CD14-positive monocyte (primary cell): Measurements from ENCODE around the gene DEPDC5. TPM values are rescaled to one million over a fixed set of nuclear protein-coding genes. Genes with fewer than 3 reads are reported as not detected.

Experiments used
- DNase-seq, 3 donors: peaks; one replicate each; pipeline ENCODE4 v3.0.0-alpha.2; 2011 to 2022
- H2AFZ ChIP-seq: 2 replicates; pipeline ENCODE4 v1.6.0; 2012; ENCODE audit warnings: mild to moderate bottlenecking, low read depth, low read length, inconsistent platforms; ENCODE audit not compliant: insufficient read depth, poor library complexity, severe bottlenecking
- H3K27ac ChIP-seq, 2 donors: 1 replicate in 1 of 2; 2 replicates in 1 of 2; pipeline ENCODE4 v1.5.1; 2012 to 2013; ENCODE audit warnings: low read length in 2 of 2, control low read depth in 1 of 2, inconsistent platforms in 1 of 2, low read depth in 1 of 2, mild to moderate bottlenecking in 1 of 2
- H3K27me3 ChIP-seq, 2 donors: one replicate each; pipeline versions ENCODE4 v1.6.0 to v1.6.1; 2011 to 2013; ENCODE audit warnings: low read length in 2 of 2; ENCODE audit not compliant: control insufficient read depth in 2 of 2, insufficient read depth in 2 of 2
- H3K36me3 ChIP-seq, 2 donors: replicated peaks in 1 of 2; 1 replicate in 1 of 2; 2 replicates in 1 of 2; pipeline versions ENCODE4 v1.5.1 to v1.6.1; 2012 to 2013; ENCODE audit warnings: low read length in 2 of 2, control low read depth in 1 of 2, inconsistent platforms in 1 of 2, mild to moderate bottlenecking in 1 of 2; ENCODE audit not compliant: insufficient read depth in 2 of 2, control insufficient read depth in 1 of 2
- H3K4me1 ChIP-seq, 2 donors: 1 replicate in 1 of 2; 2 replicates in 1 of 2; pipeline versions ENCODE4 v1.5.1 to v1.6.1; 2012 to 2013; ENCODE audit warnings: low read length in 2 of 2, control low read depth in 1 of 2, inconsistent platforms in 1 of 2, mild to moderate bottlenecking in 1 of 2, moderate library complexity in 1 of 2; ENCODE audit not compliant: insufficient read depth in 2 of 2, control insufficient read depth in 1 of 2
- H3K4me2 ChIP-seq: replicated peaks from 2 replicates; pipeline ENCODE3; 2012; ENCODE audit warnings: low read length, moderate library complexity, mild to moderate bottlenecking; ENCODE audit not compliant: poor library complexity, severe bottlenecking; ENCODE audit errors: extremely low read depth
- H3K4me3 ChIP-seq, 3 experiments: fragments of 200-600 bp in 1 of 3; sonication (generic) in 1 of 3; replicated peaks in 1 of 3; 1 replicate in 2 of 3; 2 replicates in 1 of 3; pipeline ENCODE4 v1.5.1; 2011 to 2013; ENCODE audit warnings: low read length in 3 of 3, mild to moderate bottlenecking in 3 of 3, control low read depth in 2 of 3, low read depth in 2 of 3, inconsistent platforms in 1 of 3, moderate library complexity in 1 of 3
- H3K79me2 ChIP-seq: 2 replicates; pipeline ENCODE4 v1.6.0; 2012; ENCODE audit warnings: mild to moderate bottlenecking, control low read depth, inconsistent platforms, low read length, moderate library complexity; ENCODE audit not compliant: insufficient read depth
- H3K9ac ChIP-seq: 2 replicates; pipeline ENCODE4 v1.6.0; 2017; ENCODE audit warnings: low read length, mild to moderate bottlenecking; ENCODE audit not compliant: insufficient read depth, poor library complexity, severe bottlenecking
- H3K9me3 ChIP-seq, 2 donors: replicated peaks in 1 of 2; 1 replicate in 1 of 2; 2 replicates in 1 of 2; pipeline versions ENCODE4 v1.5.1 to v1.6.1; 2012 to 2013; ENCODE audit warnings: low read length in 2 of 2, control low read depth in 1 of 2; ENCODE audit not compliant: control insufficient read depth in 1 of 2, insufficient read depth in 1 of 2
- H4K20me1 ChIP-seq: 2 replicates; pipeline ENCODE4 v1.6.0; 2012; ENCODE audit warnings: mild to moderate bottlenecking, low read length, control low read depth, moderate library complexity; ENCODE audit not compliant: insufficient read depth
- H3K27ac Mint-ChIP-seq, 7 donors: one replicate each; pipeline ENCODE4 v1.8.0; 2020; ENCODE audit warnings: mild to moderate bottlenecking in 7 of 7, mixed read lengths in 7 of 7, moderate library complexity in 6 of 7, inconsistent platforms in 2 of 7
- H3K27me3 Mint-ChIP-seq, 3 donors: one replicate each; pipeline ENCODE4 v1.8.0; 2021 to 2022; ENCODE audit warnings: low read depth in 3 of 3, mild to moderate bottlenecking in 3 of 3, mixed read lengths in 3 of 3, moderate library complexity in 3 of 3, inconsistent platforms in 1 of 3
- H3K36me3 Mint-ChIP-seq, 2 donors: one replicate each; pipeline ENCODE4 v1.8.0; 2020; ENCODE audit warnings: mixed read lengths in 2 of 2, inconsistent platforms in 1 of 2, mild to moderate bottlenecking in 1 of 2
- H3K4me1 Mint-ChIP-seq: one replicate; pipeline ENCODE4 v1.8.0; 2020; ENCODE audit warnings: mild to moderate bottlenecking, mixed read lengths
- H3K4me3 Mint-ChIP-seq, 2 donors: one replicate each; pipeline ENCODE4 v1.8.0; 2020; ENCODE audit warnings: mild to moderate bottlenecking in 2 of 2, mixed read lengths in 2 of 2, moderate library complexity in 1 of 2
- H3K9me3 Mint-ChIP-seq, 7 donors: one replicate each; pipeline ENCODE4 v1.8.0; 2020 to 2022; ENCODE audit warnings: mixed read lengths in 7 of 7, mild to moderate bottlenecking in 6 of 7, moderate library complexity in 6 of 7, inconsistent platforms in 2 of 7
- CTCF ChIP-seq: fragments of 200-600 bp; IDR thresholded peaks from one replicate; pipeline ENCODE4 v1.8.0; 2022; ENCODE audit warnings: antibody characterized with exemption, mild to moderate bottlenecking
- WGBS: methylation state at CpG from one replicate; pipeline ENCODE4 v1.1.5; 2013; ENCODE audit warnings: missing lambda C conversion rate; ENCODE audit not compliant: insufficient coverage; 5-methylcytosine and 5-hydroxymethylcytosine counted together
- intact Hi-C, 2 donors: fragments of 100-400 bp; cut with micrococcal nuclease; formaldehyde crosslinking; loops; one replicate each; pipeline versions ENCODE4 v1.15.0 to v1.15.1; 2023
- polyA plus RNA-seq, 3 donors: library from polyadenylated mRNA; depleted of rRNA in 1 of 3; unstranded in 2 of 3; stranded (reverse) in 1 of 3; fragments of 300-500 nt in 2 of 3; fragments of >200 nt in 1 of 3; fragmentation: Illumina TruSeq in 2 of 3; gene quantifications; 1 replicate in 2 of 3; 2 replicates in 1 of 3; pipeline ENCODE4 v1.2.3, GENCODE V29; 2012 to 2021

The DEPDC5 gene
- polyA plus RNA-seq, 3 donors: 2.2 to 19.5 (median 4.1) TPM

DNA sequence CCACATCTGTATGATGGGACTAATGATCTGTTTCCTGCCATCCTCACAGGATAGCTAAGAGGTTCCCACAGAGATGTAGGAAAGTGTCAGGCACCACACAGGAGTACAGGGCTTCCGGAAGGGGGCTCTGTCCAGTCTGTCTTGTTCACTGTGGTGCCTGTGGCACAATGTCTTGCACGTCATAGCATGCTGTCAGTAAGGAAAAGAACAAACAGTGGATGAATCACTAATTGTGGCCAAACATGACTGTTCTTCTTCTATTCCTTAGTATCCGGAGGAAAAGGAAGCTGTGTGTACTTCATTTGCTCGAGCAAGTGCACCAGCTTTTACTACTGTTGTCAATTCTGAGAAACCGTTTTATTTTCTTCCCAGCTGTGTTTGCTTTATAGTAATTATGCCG is 117.1 kb downstream of the DEPDC5 start:
- Mint-ChIP-seq H3K27ac (peak overlapping the region; percentile 6 to 91 (median 70)), H3K4me3 (no peak overlapping the region), H3K9me3 (no peaks in the 10 kb centered on the region), H3K36me3 (peaks cover 62 to 82% of the 10 kb centered on the region in 2 donors), H3K27me3 (peaks cover 0 to 2% (median 0%) of the 10 kb centered on the region in 3 donors), H3K4me1 (peaks cover 27% of the 10 kb centered on the region)
- peak overlapping the region; percentile 23 to 40 for H3K27ac ChIP-seq
- H4K20me1 ChIP-seq: no peaks in the 10 kb centered on the region
- H3K4me1 ChIP-seq: peaks cover 16 to 19% of the 10 kb centered on the region in 2 donors
- intact Hi-C loops: no loop called here
- no peaks in the 10 kb centered on the region for H3K27me3 ChIP-seq
- H2AFZ ChIP-seq: no peak overlapping the region
- DNase-seq: peak; percentile 6 to 77 (median 9)
- H3K4me2 ChIP-seq: no peak overlapping the region
- 83% methylated on average over 2 of the region's 6 CpGs for WGBS
- no peak overlapping the region for H3K4me3 ChIP-seq
- H3K9me3 ChIP-seq: no peaks in the 10 kb centered on the region
- H3K36me3 ChIP-seq: peaks cover 29 to 87% of the 10 kb centered on the region in 2 donors
- no peak for TF ChIP-seq CTCF
- H3K9ac ChIP-seq: no peak overlapping the region
- no peaks in the 10 kb centered on the region for H3K79me2 ChIP-seq

DNA sequence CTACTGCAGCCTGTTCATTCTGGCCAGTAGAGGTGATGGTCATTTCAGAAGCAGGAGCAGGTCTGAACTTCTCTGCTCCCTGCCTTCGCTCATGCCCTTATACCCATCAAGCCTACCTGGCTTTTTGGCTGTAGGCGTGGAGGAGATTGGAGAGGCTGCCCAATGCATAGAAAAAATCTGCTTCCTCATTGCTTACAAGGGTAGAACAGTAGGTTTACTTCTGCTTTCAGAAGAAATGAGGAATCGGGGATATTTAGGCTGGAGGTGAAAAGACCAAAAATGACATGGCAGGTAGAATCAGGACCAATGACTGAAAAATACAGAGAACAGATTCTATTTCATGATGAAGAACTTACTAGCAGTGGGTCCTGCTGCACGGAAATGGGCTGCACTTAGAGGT is 117.7 kb downstream of the DEPDC5 start:
- no peak for TF ChIP-seq CTCF
- H3K4me1 Mint-ChIP-seq: peaks cover 27% of the 10 kb centered on the region
- peak; percentile 28 to 56 (median 43) for DNase-seq
- no peaks in the 10 kb centered on the region for H4K20me1 ChIP-seq
- no peaks in the 10 kb centered on the region for H3K9me3 ChIP-seq
- peak overlapping the region in 5 of 7 donors; percentile 70 to 91 (median 81) for H3K27ac Mint-ChIP-seq
- H3K27me3 Mint-ChIP-seq: no peaks in the 10 kb centered on the region
- H3K27me3 ChIP-seq: no peaks in the 10 kb centered on the region
- peaks cover 33 to 87% of the 10 kb centered on the region in 2 donors for H3K36me3 ChIP-seq
- no peak overlapping the region for H3K9ac ChIP-seq
- intact Hi-C loops: no loop called here
- H3K9me3 Mint-ChIP-seq: no peaks in the 10 kb centered on the region
- WGBS: 33% methylated on average over 1 of the region's 4 CpGs
- H3K36me3 Mint-ChIP-seq: peaks cover 62 to 82% of the 10 kb centered on the region in 2 donors
- no peak overlapping the region for H3K4me3 ChIP-seq
- no peaks in the 10 kb centered on the region for H3K79me2 ChIP-seq
- H3K27ac ChIP-seq: peak overlapping the region; percentile 23 to 40
- peaks cover 16 to 19% of the 10 kb centered on the region in 2 donors for H3K4me1 ChIP-seq
- H3K4me2 ChIP-seq: no peak overlapping the region
- no peak overlapping the region for H3K4me3 Mint-ChIP-seq
- H2AFZ ChIP-seq: no peak overlapping the region
